Transverse colon (tissue), 3 donors: ENCODE data around the gene TCAF2.
"Not testable (repeated sequence)": the region's sequence is repeated elsewhere in the genome, so short reads cannot be mapped to it uniquely, and the experiment has no call there.

ENCODE experiments used
- POLR2A ChIP-seq: fragments of 450-650 bp; IDR thresholded peaks from one replicate; pipeline ENCODE4 v1.6.1; 2016; ENCODE audit warnings: antibody characterized with exemption, mild to moderate bottlenecking, moderate library complexity
- POLR2AphosphoS5 ChIP-seq, 3 donors: sonication (generic); formaldehyde crosslinking; IDR thresholded peaks; one replicate each; pipeline ENCODE4 v1.6.1; 2016; ENCODE audit warnings: antibody characterized with exemption in 3 of 3

- TF ChIP-seq POLR2AphosphoS5 (IDR thresholded peaks at IDR 0.05); POLR2A: not testable (repeated sequence)
Measured at GRCh38 chr7:143622130-143622529, 1.4 kb downstream of the TCAF2 start.
